Measurements from ENCODE around the gene AATK.

- no peak for TF ChIP-seq EZH2 (IDR thresholded peaks at IDR 0.05; ENCODE audit: insufficient read depth, poor library complexity, severe bottlenecking)
- TF ChIP-seq EZH2phosphoT487 (IDR thresholded peaks at IDR 0.05; ENCODE audit: insufficient read depth, low read depth), result no peak
Measured at GRCh38 chr17:81165246-81166032, 582 bp downstream of the AATK start, which contains the start of gene PVALEF.
